SK-N-MC (cell line): Measurements from ENCODE around the gene PRMT1.

Experiments used
- EZH2 ChIP-seq: fragments of 200-600 bp; sonication (generic); IDR thresholded peaks from one replicate; pipeline ENCODE4 v1.6.1; 2017; ENCODE audit warnings: antibody characterized with exemption
- FOXP2 ChIP-seq: optimal IDR thresholded peaks from 2 replicates; pipeline ENCODE3; 2011; ENCODE audit warnings: mild to moderate bottlenecking, moderate library complexity; ENCODE audit not compliant: insufficient read depth; ENCODE audit errors: extremely low read length, control extremely low read depth
- POLR2AphosphoS5 ChIP-seq: IDR thresholded peaks from 2 replicates; pipeline ENCODE4 v1.6.1; 2012; ENCODE audit warnings: mild to moderate bottlenecking, low read depth, low read length, borderline replicate concordance

DNA sequence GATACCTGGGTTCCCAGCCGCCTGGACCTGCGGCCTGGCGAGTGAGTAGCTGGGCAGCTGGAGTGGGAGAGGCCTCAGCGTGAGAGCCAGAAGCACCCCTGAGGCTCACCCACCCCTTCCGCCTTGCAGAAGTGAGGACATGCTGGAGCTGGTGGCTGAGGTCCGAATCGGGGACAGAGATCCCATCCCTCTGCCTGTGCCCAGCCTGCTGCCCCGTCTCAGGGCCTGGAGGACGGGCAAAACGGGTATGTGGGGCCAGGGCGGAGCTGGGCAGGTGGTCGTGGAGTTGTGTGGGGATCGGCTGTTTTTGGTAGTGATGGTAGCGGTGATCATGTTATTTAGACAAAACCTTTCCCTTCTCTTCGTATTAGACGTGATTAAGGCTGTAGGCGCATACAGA, 30.5 kb upstream of the PRMT1 start:
- TF ChIP-seq POLR2AphosphoS5 (no peak), EZH2 (no peak), FOXP2 (no peak)
